SKM-1 treated with dmso at 0.1 percent for 144 hours (cell line): ENCODE results near the gene PRKD1.

Experiments
- DNase-seq: peaks from one replicate; lab custom pipeline; 2025; ENCODE audit not compliant: unreplicated experiment; lab: John Stamatoyannopoulos, UW

The PRKD1 gene

GRCh38 chr14:29687071-29687765, 240.4 kb downstream of the PRKD1 start:
- no peak for DNase-seq

GRCh38 chr14:29684926-29685325, 242.7 kb downstream of the PRKD1 start:
- DNase-seq, result no peak

GRCh38 chr14:29682789-29683188, 244.9 kb downstream of the PRKD1 start:
- no peak for DNase-seq

- no peak for DNase-seq
Measured at GRCh38 chr14:29681316-29681715, 246.3 kb downstream of the PRKD1 start.

GRCh38 chr14:29674566-29675285, 252.9 kb downstream of the PRKD1 start:
- no peak for DNase-seq

- DNase-seq, result no peak
Measured at GRCh38 chr14:29672831-29673230, 254.8 kb downstream of the PRKD1 start.

- no peak for DNase-seq
Measured at GRCh38 chr14:29671034-29671433, 256.6 kb downstream of the PRKD1 start.

- no peak for DNase-seq
Measured at GRCh38 chr14:29668201-29668600, 259.4 kb downstream of the PRKD1 start.

- DNase-seq, result no peak
Measured at GRCh38 chr14:29664515-29664914, 263.1 kb downstream of the PRKD1 start.

- DNase-seq, result no peak
Measured at GRCh38 chr14:29663281-29663801, 264.3 kb downstream of the PRKD1 start.

GRCh38 chr14:29654901-29655550, 272.6 kb downstream of the PRKD1 start:
- no peak for DNase-seq

GRCh38 chr14:29653303-29653702, 274.3 kb downstream of the PRKD1 start:
- no peak for DNase-seq

- no peak for DNase-seq
Measured at GRCh38 chr14:29652571-29652970, 275.1 kb downstream of the PRKD1 start.

GRCh38 chr14:29650554-29651269, 276.9 kb downstream of the PRKD1 start:
- no peak for DNase-seq

- no peak for DNase-seq
Measured at GRCh38 chr14:29649170-29649569, 278.5 kb downstream of the PRKD1 start.

- DNase-seq, result no peak
Measured at GRCh38 chr14:29648045-29648444, 279.6 kb downstream of the PRKD1 start.

GRCh38 chr14:29645117-29645516, 282.5 kb downstream of the PRKD1 start:
- no peak for DNase-seq

- DNase-seq, result no peak
Measured at GRCh38 chr14:29643433-29644211, 284.0 kb downstream of the PRKD1 start.

- DNase-seq, result no peak
Measured at GRCh38 chr14:29637411-29637810, 290.2 kb downstream of the PRKD1 start.

GRCh38 chr14:29636870-29637269, 290.8 kb downstream of the PRKD1 start:
- no peak for DNase-seq
